NCI-H69 (cell line): ENCODE measurements around the gene CDH23.
A peak's percentile ranks its signal among the peaks of the same experiment; 100 is the strongest.

Experiments
- DNase-seq: peaks from one replicate; lab custom pipeline; 2025; lab: John Stamatoyannopoulos, UW

The CDH23 gene

DNA sequence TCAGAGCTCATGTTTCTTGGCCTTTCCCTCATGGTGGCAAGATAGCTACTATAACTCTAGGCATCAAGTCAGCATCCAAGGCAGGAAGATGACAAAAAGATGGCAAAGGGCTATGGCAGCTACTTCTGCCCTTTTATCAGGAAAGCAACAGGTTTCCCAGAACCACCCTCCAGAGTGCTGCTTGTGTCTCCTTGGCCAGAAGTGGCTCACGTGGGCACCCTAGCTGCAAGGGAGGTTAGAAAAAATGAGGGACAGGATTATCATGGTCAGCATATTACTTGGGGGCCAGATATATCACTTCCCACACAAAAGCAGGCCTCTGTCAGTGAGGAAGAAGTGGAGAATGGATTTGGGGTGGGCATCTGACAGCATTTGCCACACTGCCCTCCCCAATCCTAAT, 347.1 kb downstream of the CDH23 start:
- DNase-seq: no peak

DNA sequence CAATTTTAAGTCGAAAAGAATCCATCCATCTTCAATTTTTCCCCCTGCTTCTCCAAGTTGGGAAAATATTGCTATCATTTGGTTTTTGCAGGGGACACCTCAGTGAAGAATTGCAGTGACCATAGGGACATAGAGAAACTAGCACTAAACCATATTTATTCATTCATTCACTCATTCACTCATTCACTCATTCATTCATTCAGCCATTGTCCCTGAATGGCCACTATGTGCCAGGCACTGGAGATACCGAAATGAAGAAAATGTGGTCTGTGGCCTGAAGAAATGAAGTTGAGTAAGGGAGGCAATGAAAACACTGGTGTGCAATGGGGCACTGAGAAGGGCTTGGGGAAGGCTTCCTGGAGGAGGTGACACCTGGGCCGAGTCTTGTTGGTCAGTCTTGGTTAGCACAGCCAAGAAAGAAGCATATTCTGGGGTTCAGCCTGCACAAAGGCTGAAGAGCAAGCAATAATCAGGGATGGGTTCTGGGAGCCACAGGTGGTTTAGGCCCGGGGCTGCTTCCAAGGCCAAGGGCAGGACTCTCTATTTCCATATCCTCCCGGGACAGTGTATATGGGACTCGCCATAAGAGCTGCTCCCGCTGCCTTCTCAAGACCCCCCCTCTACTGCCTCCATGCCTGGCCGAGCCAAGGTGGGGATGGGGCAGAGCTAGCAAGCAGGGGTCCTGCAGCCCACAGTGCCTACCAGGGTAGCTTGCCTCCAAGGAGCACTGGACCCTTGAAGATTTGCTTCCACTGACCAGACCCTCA, 348.4 kb downstream of the CDH23 start:
- DNase-seq: no peak

DNA sequence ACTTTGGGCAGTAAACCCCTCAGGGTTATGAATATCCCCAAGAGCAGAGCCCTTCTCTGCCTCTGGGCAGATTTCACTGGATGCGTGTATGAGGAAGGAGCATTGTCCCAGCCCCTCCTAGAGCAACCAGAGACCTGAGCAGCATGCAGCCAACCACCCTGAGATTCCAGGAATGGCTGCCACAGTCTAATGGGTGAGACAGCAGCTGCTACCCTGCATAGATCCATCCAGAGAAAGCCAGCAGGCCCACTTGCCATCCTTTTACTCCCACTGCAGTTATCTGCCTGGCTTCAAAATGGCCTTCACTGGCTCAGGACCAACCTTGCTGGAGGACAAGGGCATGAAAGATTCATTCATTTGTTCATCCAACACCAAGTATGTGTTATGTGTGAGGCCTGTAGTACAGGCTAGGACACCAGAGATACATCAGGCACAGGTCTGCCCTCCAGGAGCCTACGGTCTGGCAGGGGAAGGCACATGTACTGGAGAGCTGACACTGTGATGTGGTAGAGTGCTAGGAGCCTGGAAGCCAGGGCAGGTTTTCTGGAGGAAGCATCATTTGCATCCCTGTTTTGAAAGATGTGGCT, 349.0 kb downstream of the CDH23 start:
- no peak for DNase-seq

DNA sequence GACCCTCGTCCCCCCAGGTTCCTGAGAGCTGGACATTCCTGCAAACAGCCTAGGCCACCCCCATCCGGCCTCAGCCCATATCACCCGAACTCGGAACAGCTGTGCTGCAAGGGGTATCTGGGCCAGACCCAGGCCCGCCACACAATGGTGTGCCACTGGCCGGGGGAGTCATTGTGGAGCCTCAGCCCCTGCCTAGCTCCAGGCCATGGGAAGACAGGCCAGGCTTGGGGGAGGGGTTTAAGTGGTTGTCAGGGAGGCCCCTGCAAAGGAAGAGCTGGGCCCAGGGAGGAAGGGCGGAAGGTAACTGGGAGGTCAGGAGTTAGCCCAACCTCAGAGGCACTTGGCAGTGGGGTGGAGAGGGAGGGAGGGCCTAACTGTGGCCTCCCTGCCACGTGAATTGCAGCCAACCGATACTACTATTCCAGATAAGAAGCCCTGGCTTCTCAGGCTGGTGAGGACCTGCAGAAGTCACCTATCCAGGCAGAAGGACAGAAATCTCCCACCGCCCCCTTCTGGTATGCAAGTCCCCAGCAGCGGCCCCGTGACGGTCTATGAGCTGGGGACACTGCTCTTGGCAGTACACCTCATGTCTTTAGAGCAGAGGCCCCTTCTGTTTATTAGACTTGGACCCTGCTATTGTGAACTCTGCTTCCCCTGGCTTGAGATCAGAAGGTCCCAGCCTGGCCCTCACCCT, 349.8 kb downstream of the CDH23 start:
- DNase-seq: no peak

DNA sequence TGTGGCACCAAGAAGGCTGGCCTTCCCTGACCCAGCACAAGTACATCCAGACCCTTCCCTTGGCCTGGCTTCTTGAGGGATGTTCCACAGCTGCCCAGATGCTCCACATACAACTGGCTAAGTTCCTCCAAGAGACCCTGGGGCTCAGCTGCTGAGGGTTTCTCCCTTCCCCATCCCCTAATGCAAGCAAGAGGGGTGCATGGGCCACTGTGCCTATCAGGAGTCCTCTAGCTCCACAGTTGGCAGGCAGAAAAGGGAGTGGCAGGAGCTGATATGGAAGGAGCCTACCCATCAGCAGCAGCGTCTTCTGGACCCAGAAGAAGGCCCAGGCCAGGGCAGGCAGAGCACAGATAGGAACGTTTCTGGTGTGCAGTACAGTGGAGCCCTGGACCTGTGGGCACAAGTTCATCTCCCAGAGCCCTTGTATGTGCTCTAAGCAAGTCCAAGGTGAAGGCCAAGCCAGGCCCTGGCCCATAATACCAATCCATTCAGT, 350.4 kb downstream of the CDH23 start:
- DNase-seq: no peak

DNA sequence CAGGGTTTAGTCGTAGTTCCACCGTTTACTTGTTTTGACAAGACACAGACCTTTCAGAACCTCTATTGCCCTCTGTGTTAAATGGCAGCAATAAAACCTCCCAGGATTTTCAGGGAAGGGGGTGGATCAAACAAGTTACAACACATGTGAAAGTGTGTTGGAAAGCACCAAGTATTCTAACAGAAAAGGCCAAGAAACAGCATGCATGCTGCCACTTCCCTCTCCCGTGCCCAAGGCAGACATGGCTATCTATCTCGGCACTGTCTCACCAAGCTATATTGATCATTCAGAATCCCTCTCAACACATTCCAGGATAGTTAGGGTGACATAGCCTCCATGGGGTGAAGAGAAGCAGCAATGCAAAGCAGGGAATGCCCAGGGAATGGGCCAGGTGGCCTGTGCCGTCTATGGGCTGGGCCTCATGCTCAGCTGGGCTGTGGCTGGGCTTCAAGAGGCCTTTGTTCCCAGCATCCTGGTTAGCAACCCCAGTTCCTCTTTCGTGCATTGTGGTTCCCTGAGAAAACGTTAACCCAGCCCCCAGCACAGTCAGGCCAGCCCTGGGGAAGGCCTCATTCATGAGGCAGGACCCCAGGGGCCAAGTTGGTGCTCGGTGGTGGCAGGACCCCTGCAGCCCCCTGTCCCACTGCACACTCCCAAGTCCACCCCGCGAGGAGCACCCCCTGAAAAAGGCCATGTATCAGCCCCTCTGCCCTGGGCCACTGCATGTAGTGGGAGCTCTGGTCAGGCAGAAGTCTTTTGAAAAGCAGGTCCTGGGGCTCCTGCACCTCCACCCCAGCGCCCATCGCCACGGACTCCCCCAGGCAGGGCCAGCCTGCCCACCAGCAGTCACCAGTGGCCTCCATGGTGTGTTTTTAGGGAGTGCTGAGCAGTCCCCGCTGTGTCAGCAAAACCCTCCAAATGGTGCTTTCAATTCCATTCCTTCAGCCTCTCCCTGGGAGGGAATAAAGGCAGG, 351.1 kb downstream of the CDH23 start:
- DNase-seq: no peak

DNA sequence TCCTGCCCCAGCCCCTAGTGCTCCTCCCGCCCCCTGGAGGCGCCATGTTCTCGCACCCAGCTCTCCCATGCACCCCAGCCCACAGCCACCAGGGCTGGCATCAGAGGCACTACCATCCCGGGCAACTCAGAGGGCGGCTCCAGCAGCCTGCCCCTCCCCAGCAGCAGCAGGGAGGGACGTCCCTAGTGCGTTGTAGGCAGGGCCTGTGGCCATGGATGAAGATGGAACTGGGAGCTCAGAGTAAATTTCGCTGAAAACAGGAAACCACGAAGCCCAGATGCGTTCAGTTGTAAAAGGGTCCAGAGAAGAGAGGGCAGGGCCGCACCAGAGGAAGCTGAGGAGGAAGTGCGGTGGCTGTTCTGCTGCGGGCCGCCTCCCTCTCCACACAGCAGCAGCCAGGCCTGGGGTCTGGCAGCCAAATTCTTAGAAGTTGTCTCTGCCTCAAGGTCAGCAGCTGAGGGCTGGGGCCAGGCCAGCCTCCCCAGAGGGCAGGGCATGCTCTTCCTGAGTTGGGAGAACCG, 352.0 kb downstream of the CDH23 start:
- no peak for DNase-seq

DNA sequence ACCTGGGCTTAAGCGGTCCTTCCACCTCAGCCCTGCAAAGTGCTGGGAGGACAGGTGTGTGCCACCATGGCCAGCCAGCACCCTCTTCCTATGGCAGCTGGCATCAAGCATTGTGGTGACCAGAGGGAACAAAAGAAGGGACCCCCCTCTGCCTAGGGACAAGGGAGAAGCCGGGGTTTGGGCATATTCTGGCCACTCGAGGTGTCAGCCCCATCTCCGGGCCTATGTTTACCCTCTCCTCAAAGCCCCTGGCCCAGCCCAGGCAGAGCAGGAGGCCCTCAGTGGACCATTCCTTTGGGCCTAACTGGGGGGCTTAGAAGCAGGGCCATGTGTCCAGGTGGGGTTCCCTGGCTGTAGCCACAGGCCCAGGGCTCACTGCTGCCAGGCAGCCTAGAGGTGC, 352.7 kb downstream of the CDH23 start:
- no peak for DNase-seq

DNA sequence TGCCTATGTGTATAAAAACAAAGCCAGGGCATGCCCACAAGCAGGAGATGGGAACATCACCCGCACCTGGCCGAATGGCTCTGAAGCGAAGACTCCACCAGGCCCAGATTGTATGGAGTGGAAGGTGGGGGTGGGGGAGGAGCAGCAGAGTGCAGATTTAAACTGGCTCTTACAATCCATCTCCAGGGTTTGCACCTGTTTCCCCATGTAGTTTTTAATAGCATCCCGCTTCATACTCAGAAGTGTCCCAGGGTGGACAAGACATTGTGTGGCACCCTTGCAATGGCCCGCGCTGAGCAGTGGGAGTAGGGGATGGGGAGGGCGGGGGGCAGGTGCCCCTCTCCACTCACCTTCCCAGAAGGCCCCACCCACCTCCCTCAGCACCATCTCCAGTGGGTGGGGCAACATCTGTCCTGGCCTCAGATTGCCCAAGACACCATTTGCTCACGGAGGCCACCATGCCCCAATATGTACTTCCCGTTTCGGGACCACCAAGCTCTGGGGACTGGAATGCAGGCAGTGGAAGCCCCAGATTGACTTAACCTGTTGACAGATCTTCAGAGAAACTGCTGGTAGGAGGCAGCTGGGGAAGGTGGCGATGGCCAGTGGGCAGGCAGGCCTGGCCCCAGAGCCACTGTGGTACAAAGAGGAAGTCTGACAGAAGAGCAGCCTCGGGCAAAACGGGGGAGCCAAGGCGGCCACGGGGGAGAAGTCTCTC, 353.6 kb downstream of the CDH23 start:
- DNase-seq: no peak

DNA sequence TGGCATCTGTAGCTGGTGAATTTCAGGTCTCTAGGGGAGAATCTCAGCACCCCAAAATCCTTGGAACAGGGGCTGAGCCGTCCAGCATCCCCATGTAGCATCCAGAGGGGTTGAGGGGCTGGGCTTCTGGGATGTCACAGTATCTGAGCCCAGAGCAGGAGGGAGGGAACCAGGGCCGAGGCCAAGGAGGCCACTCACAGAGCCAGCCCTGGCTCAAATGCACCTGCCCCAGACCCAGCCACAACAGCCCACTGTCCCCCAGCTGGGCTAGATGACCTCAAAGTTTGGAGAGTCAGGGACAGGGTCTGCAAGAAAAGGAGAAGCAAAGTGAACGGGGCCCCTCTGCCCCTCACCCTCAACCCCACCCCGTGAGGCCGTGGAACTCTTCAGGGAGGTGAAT, 354.3 kb downstream of the CDH23 start:
- no peak for DNase-seq

DNA sequence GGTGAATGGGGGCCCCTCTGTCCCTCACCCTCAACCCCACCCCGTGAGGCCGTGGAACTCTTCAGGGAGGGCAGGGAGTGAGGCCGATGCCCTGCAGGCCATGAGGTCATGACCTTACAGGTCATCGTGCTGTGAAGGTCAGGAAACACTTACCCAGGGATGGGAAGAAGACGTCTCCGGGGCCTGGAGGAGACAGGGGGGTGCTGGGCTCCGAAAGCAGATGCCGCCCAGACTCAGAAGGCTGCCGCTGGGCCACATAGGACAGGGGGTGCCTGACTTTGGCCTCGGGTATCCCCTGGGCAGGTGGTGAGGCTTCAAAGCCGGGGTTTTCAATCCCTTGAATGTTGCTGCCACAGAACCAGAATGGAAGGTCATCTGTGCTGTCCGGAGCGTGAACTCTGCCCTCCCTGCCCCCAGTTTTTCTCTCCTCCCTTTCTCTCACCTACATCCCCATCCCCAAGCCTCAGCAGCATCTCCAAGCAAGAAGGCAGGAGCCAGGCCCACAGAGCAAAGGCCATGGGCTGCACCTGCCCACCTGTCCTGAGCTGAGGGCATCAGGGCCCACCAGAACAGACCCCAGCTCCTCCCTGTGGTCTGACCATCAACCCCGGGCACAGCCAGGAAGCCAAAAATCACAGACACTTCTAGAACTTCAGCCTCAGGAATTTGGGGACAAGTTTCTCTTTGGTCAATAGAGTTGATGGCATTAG, 354.9 kb downstream of the CDH23 start:
- no peak for DNase-seq

DNA sequence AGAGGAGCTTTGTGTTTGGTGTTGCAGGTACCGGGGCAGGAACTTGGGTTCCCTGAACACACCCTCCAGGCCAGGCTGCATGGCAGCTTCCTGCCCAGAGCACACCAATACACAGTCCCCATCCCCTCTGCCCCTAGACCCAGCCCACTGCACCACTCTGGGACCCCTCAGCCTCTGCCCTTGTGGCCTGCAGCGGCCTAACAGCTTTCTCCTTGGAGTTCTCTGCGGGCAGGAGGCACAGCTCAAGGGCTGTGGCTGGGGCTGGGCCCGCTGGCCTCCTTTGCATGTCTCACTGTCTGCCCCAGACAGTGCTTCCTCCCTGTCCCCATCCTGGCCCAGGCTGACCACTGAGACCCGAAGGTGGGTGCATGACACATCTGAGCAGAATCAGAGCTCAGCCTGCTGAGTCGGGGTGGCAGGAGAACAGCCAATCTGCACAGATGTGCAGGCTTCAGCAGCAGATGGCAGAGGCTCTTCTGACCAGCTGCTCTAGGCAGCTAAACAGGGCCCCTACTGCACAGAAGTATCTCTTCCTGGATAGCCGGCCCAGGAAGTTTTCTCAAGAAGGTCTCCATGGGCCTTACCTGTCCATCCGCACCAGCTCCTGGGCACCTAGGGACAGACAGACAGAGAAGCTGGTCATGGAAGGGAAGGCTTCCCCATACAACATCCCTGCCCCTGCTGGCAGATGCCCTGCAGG, 355.8 kb downstream of the CDH23 start:
- peak; percentile 59 for DNase-seq

DNA sequence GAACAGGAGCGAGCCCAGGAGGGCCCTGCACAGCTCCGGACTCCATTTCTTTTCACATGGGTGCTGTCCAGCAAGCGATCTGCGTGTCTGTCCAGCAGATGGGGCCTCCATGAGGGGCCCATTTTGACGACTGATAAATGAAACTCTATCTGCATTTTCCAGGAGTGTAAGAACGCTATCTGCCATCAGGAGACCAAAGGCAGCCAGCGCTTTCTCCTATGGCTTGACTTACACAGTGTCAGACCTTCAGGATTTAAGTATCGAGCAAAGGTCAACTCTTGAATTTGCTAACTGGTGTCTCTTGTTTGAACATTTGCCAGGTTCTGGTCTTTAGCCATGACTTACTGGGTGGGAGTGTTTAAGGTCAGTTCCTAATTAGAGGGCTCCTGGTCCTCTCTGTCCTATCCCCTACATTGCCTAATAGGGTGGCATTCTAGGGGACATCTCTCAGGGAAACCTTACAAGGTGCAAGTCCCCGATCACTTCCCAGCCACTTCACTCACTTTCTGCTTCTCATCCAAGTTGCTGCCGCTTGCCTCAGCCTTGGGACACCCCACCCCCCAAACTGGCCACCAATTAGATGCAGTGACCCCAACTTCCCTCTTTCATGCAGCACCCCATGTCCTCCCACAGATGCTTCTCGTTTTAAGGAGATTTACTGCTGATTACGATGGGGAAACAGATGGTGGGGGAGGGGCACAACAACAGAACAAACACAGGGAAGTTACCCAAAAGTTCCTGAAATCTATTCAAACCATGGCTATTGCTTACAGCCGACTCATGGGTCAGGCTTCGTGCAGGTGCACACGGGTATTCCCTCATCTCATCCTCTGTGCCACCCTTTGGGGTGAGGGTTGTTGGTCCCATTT, 356.6 kb downstream of the CDH23 start:
- DNase-seq: no peak

DNA sequence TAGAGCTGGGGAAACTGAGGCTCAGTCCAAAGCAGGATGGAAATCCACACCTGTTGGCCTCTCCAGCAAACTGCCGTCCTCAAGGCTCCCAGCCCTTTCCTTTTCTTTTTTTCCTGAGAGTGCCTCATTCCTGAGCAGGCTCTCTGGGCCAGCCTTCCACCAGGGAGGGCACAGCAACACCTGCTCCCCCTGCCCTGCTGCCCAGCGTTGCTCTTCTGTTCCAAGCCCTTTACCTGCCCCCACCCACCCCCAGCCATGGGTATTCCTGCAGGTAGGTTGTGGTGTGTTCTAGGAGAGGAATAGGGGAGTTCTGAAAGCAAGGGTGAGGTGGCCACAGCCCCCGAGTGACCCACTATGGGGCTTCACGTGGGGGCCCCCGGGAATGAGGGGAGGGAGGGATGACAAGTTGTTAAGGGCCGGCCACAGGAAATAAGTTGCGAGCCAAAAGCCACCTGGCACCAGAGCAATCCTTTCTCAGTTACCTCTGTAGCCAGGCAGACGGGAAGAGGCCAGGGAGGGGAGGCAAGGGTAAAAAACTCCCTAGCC, 357.3 kb downstream of the CDH23 start:
- DNase-seq: no peak

DNA sequence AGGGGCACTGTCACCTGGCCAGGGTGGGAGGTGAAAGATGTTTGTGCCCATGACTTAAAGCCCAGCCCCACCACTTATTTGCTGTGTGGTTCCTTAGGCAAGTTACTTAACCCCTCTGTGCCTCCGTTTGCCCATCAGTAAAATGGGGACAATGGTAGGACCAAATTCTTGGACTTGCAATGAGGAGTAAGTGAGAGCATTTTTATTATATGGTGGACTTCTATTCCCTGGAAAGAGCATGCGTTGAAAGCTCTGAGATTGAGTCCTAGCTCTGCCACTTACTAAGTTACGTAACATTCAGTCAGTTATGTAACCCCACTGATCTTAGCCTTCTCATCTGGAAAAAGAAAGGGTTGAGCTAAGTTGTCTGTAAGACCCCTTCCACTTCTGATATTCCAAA, 357.8 kb downstream of the CDH23 start:
- DNase-seq: no peak

DNA sequence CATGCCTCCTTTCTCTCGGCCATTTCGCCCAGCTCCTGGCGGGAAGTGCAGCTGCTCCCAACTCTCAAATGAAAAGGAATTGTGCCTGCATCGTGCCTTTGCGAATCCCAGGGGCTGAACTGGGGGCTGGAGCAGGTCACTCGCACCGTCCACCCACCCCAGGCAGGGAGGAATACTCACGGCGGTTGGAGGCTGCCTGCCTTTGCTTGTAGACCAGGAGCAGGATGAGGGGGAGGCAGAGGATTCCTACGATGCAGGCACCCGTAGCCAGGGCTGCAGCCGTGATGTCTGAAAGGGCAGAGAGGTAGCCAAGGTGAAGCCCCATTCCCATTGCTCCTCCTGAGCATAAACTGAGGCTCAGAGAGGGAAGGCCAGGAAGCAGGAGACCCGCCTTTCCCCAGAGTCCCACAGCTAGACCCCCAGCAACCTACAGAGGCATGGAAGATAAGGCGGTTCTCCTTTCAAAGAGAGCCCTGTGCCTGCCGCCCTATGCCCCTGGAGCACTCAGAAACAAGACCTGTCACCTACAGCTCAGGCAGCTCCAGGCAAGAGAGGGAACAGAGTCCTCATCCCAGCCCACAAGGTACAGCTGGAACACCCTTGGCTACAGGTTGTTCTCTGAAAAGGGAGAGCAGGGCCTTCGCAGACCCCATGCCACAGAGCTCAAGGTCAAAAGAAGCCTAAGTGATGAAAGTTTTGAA, 358.6 kb downstream of the CDH23 start:
- DNase-seq: no peak

DNA sequence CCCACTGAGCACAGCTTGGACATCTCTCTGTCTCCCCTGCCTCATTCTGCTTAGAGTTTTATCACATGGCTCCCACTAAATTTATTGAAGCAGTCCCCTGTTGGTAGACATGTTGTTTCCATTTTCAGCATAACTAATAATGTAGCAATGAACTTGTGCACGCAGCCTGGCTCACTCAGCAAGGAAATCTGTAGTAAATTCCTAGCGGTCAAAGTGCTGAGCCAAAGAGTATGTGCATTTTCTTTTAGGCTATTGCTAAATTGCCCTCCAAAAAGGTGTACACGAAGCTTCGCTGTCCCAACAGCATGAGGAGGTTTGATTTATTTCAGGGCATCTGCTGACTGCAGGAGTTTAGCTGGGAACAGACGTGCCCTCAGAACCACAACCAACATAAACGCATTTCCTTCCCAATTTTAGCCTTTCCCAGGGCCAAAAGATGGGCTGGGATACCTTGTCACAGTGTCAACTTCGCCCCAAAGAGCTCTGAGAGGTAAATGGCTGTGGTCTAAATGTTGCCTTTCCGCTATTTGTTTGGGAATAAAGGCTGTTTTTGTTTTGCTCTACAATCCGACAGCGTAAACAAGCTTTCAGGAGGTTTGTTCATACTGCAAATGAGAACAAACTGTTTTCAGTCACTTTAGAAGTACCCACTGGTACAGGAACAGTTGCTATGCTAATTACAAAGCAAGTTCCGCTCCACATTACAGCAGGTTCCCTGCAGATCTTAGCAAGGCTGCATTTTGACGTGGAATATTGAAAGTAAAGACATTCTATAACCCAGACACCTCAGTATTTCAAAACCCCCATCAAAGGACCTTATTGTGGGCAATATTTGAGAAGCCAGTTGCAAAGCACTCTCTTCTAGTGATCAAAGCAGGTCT, 359.8 kb downstream of the CDH23 start:
- DNase-seq: no peak
